Stomach (tissue), 4 donors: Measurements from ENCODE around the gene RHEBL1.

Experiments used
- CTCF ChIP-seq, 7 experiments: fragments of 450-650 bp in 4 of 7; fragments of 200-600 bp in 3 of 7; sonication (generic) in 3 of 7; IDR thresholded peaks; one replicate each; pipeline ENCODE4 v1.5.1; 2016 to 2019; ENCODE audit warnings: antibody characterized with exemption in 7 of 7, control low read depth in 2 of 7, mild to moderate bottlenecking in 1 of 7
- EP300 ChIP-seq: sonication (generic); formaldehyde crosslinking; IDR thresholded peaks from one replicate; pipeline ENCODE4 v1.6.1; 2017; ENCODE audit warnings: antibody characterized with exemption
- POLR2A ChIP-seq, 4 donors: fragments of 450-650 bp; IDR thresholded peaks; one replicate each; pipeline ENCODE4 v1.6.1; 2016; ENCODE audit warnings: antibody characterized with exemption in 4 of 4, control low read depth in 2 of 4, mild to moderate bottlenecking in 1 of 4, moderate library complexity in 1 of 4
- POLR2AphosphoS5 ChIP-seq, 3 donors: sonication (generic); formaldehyde crosslinking; IDR thresholded peaks; one replicate each; pipeline ENCODE4 v1.6.1; 2016; ENCODE audit warnings: antibody characterized with exemption in 3 of 3

GRCh38 chr12:49104822-49105221, 35.0 kb upstream of the RHEBL1 start:
- TF ChIP-seq CTCF (IDR thresholded peaks at IDR 0.05) (no peak), POLR2AphosphoS5 (IDR thresholded peaks at IDR 0.05) (no peak), POLR2A (IDR thresholded peaks at IDR 0.05) (no peak), EP300 (no peak)
